GM18498 (cell line): Measurements from ENCODE around the gene NUDT2.
"Not testable (repeated sequence)": the region's sequence is repeated elsewhere in the genome, so short reads cannot be mapped to it uniquely, and the experiment has no call there.

Experiments used
- ATAC-seq: cut with Tn5 transposase; IDR thresholded peaks from one replicate; pipeline ENCODE4 v1.9.1; 2021; ENCODE audit warnings: mild to moderate bottlenecking, moderate library complexity; ENCODE audit not compliant: unreplicated experiment

Gene NUDT2

DNA sequence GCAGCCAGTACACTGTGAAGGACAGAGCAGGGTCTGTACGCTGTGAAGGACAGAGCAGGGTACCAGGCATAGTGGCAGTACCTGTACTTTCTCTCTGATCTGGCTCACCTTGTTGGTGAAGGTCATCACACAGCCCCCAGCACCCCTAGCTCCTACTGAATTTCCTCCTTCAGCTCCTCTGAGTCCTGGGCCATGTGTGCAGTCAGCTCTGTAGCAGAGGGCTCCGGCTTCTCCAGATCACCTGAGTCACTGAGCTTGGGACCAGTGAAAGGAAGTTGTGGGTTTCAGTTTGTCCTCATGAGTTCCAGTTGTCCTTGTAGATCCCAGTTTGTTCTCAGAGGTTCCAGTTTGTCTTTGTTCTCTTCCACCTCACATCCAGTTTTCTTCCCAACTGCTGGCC lies 5.5 kb downstream of the NUDT2 start:
- no peak for ATAC-seq

DNA sequence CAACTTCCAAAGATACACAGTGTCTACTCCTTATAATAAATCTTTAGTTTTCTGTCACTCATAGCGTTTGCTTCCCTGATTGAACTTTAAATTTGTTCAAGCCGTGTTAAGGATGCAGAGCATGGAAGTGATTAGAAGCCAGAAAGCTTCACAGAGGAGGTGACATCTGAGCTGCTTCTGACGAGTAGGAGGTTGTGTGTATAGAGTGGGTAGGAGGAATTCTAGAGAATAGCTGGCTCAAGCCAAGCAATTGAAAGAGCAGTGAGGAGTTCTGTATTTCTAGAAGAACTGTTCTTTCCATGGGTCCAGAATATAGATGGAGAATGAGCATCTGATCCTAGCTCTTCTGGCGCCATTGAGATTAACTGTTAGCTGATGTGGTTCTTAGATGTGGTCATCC lies 6.0 kb downstream of the NUDT2 start:
- no peak for ATAC-seq

DNA sequence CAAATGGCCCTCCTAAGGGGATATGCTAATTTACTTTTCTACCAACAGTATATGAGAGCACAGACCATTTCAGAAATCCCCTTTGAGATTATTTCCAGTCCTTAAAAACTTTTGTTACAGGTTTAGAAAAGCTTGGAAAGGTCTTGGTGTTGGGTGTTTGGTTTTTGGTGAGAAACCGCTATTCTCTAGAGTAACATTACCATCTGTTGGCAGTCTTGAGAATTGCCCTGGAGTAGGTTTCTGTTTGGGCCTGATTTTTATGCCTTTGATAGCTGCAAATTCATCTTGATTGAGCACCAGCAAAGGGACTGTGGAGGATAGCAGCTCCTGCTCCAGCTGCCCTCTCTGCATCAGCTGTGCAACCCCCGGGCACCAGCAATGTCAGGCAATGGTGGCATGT lies 8.0 kb downstream of the NUDT2 start:
- ATAC-seq: no peak

DNA sequence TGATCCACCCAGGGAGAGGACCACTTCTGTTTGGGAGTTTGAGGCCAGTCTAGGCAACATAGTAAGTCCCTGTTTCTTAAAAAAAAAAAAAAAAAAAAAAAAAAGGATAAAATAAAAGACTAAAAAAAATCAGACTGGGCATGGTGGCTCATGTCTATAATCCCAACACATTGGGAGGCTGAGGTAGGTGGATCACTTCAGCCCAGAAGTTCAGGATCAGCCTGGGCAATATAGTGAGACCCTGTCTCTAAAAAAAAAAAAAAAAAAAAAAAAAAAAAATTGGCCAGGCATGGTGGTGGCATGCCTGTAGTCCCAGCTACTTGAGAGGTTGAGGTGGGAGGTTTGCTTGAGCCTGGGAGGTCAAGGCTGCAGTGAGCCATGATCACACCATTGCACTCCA lies 8.7 kb downstream of the NUDT2 start:
- ATAC-seq: not testable (repeated sequence)

DNA sequence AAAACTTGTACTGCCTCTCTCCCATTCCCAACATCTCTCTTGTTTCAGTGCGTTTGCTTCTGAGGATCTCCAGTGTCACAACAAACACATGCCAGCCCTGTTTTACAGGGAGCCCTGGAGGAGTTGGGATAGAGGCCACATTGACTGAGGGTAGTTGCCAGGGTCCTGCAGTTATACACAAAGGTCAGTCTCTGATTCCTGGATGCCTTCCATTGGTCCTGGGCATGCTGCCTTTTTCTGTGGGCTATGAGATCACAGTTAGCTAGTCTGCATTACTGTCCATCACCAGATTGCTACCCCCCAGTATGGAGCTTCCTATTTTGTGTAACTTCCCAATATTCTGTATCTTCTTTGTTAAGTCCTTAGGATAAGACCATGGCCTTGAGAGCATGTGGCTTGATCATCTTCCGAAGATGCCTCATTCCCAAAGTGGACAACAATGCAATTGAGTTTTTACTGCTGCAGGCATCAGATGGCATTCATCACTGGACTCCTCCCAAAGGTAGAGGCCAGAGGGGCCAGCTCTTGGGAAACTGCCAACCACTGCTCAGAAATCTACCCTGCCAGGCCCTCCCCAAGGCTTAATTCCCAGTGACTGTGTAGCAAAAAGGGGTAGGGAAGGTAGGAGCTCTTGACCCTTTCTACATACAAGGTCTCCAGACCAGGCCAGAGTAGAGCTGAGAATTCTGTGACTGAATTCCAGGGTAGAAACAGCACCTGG lies 9.5 kb downstream of the NUDT2 start:
- no peak for ATAC-seq

DNA sequence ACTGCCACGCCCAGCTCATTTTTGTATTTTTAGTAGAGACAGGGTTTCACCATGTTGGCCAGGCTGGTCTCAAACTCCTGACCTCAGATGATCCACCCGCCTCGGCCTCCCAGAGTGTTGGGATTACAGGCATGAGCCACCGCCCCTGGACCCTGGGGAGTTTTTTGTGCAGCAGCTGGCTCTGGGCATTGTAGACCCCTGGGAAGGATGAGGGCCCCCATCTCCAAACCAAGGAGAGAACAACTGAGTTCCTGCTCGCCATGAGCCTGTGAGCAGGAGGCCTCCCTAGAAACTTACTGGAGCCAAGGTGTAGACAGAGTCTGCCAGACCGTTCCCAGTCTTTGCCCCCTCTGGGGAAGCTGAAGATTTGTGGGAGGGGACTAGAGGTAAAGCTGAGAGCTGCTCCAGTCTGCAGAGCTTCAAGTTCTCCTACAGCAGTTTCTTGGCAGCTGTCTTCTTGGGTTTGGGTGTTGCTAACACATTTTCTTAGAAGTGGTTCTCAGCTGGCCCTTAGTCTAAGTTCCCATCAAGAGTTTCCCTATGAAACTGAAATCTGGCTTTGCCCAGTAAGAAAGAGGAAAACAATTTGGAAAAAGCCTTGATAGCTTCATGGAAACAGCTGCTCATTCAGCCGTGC lies 12.4 kb downstream of the NUDT2 start:
- no peak for ATAC-seq

DNA sequence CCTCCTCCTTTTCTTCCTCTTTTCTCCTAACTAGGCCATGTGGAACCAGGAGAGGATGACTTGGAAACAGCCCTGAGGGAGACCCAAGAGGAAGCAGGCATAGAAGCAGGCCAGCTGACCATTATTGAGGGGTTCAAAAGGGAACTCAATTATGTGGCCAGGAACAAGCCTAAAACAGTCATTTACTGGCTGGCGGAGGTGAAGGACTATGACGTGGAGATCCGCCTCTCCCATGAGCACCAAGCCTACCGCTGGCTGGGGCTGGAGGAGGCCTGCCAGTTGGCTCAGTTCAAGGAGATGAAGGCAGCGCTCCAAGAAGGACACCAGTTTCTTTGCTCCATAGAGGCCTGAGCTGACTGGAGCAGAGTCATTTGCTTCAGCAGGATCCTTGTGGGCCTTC lies 13.7 kb downstream of the NUDT2 start:
- no peak for ATAC-seq

DNA sequence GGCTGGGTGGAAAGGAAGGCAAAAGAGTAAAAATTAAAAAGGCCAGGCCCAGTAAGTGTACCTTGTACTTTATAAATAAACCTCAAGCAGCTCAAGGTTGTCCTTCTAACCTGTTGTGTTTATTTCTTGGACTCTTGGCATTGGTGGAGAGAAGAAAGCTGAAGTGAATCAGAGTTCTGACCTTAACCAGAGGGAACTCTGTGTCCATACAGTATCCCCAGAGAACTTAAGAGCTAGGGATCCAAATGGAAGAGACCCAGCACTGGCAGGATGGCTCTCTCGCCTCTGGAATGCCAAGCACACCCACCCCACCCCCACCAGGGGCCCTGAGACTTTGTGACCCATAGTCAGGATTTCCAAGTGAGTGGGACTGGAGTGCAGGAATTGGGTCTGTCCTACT lies 14.2 kb downstream of the NUDT2 start:
- ATAC-seq: no peak

DNA sequence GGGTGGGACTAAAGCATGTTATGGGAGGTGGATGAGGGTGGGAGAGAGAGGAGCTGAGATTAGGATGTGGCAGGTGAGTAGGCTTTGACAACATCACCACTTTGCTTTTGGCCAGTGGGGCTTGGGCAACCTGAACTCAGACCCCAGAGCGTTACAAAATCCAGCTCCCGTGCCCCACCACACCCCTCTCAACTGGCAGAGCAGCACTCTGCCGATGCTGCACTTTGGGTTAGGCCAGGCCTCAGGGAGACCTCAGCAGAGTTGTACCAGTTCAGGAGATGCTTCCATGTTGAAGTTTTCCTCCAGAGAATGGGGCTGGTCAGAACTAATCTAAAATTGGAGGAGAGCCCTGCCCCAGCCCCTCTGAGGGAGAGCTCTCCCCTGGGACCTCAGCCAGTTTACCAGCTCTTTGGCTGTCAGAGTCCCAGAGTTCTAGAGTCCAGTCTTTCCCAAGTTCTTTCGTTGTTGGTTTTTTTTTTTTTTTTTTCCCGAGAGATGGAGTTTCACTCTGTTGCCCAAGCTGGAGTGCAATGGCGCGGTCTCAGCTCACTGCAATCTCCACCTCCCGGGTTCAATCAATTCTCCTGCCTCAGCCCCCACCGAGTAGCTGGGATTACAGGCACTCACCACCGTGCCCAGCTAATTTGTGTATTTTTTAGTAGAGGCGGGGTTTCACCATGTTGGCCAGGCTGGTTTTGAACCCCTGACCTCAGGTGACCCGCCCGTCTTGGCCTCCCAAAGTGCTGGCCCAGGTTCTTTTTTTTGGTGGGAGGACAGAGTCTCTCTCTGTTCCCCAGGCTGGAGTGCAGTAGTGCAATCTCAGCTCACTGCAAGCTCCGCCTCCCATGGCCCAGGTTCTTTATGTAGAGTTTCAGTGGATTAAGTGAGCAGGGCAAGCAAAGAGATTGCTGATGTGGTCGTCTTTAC lies 17.8 kb downstream of the NUDT2 start:
- no peak for ATAC-seq

DNA sequence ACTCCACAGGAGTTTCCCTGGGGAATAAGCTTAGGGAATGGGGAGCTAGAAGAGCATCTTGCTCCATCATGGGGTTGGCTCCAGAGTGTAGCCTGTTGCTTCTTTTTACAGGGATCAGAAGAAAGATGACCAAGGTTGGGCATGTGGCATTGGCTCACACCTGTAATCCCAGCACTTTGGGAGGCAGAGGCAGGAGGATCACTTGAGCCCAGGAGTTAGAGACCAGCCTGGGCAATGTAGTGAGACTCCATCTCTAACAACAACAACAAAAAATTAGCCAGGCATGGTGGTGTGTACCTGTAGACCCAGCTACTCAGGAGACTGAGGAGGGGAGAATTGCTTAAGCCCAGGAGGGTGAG lies 18.4 kb downstream of the NUDT2 start:
- no peak for ATAC-seq

DNA sequence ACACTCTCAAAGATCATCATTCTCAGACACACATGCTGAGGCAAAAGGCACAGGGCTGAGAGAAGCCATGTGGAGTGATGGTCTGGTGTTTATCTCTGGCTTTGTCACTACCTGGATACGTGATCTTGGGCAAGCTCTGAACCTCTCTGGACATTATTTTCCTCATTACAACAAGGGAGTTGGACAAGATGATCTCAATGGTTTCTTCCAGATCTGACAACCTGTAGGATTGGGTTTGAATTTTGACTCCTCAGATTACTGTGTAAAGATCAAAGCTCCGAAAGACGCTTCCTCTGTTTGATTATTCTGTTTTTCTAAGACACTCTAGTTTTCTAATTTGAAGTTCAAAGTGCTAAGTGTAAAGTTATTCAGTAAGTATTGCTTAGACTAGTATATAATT lies 20.0 kb downstream of the NUDT2 start:
- ATAC-seq: no peak

DNA sequence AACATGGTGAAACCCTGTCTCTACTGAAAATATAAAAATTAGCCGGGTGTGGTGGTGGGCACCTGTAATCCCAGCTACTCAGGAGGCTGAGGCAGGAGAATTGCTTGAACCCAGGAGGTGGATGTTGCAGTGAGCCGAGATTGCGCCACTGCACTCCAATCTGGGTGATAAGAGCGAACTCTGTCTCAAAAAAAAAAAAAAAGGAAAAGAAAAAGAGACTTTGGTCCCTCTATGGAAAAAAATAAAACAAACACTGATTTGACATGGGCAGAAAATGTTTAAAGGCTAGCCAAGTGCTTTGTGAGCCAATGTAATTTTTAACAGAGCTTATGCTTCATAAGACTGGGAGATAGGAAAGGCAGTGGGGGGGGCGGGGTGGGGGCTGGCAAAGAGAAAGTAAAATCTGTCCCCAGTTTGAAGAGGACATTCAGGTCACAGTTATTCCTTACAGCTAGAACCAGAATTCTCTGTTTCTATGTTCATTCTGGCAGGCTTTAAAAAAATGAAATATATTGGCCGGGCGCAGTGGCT lies 22.8 kb downstream of the NUDT2 start:
- ATAC-seq: not testable (repeated sequence)

DNA sequence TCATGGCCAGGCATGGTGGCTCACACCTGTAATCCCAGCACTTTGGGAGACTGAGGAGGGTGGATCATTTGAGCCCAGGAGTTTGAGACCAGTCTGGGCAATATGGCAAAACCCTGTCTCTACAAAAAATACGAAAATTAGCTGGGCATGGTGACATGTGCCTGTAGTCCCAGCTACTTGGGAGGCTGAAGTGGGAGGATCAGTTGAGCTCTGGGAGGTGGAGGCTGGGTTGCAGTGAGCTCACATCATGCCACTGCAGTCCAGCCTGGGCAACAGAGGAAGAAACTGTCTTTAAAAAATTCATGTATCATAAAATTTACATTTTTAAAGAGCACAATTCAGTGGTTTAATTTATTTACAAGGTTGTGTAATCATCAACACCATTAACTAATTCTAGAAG lies 23.6 kb downstream of the NUDT2 start:
- not testable (repeated sequence) for ATAC-seq

DNA sequence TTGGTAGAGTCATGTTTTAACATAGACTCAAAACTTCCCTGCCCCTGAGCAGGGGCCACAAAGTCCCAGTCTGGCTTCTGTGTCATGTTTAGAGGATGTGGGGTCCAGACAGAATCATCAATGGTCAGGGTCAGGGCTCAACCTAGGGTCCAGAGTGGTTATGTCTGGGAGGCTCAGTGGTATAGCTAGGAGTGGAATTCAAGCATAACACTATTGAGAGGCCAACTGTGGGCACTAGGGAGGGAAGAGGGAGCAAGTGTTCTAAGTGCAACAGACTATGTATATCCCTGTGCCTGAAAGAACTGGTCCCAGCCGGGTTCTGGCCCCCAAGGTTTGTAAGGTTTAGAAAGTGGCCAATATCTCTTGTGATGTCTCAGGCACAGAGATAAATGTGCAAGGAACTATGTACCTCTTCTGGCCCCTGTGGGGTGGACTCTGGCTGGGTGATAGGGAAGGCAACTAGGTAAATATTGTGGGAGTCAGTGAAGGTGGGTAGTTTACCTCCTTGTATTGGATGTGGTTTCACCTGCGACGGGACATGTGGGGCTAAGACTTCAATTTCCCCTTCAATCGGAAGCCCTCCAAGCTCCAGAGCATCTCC lies 33.3 kb downstream of the NUDT2 start:
- no peak for ATAC-seq

DNA sequence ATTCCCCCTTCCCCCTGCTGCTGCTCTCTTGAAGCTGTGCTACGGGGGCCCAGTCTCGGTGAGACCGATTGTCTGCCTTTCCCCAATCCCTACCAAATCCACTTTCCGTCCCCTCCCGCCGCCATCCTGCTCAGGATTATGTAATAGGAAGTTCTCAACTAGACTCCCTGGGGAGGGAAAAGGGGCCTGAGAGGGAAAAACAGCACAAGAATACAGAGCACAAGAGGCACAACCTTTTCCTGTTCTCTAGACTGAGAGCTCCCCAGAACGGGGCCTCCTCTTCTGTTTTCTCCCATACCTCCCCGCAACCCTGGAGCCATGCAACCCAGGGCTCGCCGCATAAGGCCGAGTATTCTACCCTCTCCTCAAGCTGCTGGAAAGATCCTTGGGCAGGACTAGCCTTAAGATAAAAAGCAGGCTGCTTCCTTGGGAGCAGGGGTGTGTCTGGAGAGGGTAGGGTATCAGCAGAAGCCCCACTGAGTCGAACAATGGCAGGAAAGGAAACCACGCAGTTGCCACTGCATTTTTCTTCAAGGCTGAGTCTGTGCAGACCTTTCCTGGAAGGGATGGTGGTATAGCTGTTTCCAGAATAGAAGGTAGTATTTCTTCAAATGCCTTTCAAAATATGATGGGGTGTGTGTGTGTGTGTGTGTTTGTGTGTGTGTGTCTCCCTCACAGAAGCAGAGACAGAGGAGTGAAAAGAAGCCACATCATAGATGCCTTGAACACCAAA lies 34.4 kb downstream of the NUDT2 start:
- no peak for ATAC-seq

DNA sequence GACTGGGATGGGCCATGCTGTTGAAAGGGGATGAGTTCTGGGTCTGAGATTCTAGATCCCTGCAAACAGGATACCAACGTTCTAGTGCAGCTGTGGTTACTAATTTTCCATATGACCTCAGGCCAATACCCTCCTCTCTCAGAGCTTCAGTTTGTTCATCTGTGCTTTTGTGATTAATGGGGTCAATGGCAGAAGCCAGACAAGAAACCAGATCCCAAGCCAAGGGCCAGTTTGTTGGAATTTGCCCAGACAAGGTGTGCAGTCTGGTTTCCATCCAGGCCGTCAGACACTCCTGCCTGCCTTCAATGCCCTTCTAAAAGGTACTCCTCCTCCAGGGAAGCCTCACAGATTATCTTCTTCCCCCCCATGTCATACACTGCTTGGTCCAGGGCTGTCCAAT lies 35.9 kb downstream of the NUDT2 start:
- ATAC-seq: no peak

DNA sequence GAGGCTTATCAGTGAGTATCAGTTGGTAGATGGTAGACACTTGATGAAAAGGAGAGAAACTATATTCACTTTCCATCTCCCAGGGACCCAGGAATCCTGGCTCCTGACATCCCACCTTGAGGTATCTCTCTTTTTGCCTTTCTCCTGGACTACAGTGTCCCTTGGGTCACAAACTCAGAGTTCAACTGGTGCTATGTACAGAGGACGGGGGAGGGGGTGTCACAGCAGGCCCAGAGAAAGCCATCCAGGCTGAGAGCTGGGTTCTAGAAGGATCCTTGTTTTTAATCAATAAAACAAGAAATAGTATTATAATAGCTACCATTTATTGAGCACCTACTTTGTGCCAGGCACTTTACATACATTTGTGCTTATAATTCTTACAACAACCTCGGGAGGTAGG lies 37.0 kb downstream of the NUDT2 start:
- ATAC-seq: no peak

DNA sequence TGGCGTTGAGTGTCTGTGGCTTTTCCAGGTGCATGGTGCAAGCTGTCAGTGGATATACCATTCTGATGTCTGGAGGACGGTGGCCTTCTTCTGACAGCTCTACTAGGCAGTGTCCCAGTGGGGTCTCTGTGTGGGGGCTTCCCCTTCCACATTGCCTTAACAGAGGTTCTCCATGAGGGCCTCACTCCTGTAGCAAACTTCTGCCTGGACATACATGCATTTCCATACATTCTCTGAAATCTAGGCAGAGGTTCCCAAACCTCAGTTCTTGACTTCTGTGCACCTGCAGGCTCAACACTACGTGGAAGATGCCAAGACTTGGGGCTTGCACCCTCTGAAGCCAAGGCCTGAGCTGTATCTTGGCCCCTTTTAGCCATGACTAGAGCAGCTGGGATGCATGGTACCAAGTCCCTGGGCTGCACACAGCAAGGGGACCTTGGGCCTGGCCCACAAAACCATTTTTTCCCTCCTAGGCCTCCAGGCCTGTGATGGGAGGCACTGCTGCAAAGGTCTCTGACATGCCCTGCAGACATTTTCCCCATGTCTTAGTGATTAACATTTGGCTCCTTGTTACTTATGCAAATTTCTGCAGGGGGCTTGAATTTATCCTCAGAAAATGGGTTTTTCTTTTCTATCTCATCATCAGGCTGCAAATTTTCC lies 38.5 kb downstream of the NUDT2 start:
- ATAC-seq: not testable (repeated sequence)

DNA sequence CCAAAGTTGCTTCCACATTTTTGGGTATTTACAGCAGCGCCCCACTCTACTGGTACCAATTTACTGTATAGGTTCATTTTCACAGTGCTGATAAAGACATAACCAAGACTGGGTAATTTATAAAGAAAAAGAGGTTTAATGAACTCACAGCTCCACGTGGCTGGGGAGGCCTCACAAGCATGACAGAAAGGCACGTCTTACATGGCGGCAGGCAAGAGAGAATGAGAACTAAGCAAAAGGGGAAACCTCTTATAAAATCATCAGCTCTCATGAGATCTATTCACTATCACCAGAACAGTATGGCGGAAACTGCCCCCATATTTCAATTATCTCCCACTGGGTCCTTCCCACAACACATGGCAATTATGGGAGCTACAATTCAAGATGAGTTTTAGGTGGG lies 39.4 kb downstream of the NUDT2 start:
- ATAC-seq: not testable (repeated sequence)

DNA sequence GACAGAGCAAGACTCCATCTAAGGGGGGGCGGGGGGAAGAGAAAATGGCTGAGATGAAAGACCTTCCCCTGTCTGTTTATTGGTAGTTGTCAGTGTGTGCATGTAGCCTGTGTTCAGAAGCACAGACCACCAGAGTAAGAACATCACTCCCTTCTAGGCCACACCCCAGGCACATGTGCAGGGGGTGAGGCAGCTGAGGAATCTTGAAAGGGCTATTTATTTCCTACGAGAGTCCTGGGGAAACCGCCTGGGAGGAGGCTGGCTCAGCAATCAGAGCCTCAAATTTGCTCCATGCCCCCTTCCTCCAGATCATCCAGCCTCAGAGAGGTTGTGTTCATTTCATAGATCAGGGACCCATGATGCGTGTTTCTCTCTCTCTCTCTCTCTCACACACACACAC lies 40.3 kb downstream of the NUDT2 start:
- ATAC-seq: no peak
